Tongue (tissue), 2 donors: ENCODE measurements around the gene PDP2. TPM values are rescaled to one million over a fixed set of nuclear protein-coding genes. Genes with fewer than 3 reads are reported as not detected.
"Not testable (repeated sequence)": the region's sequence is repeated elsewhere in the genome, so short reads cannot be mapped to it uniquely, and the experiment has no call there.

Experiments used
- DNase-seq: peaks from one replicate; pipeline ENCODE4 v3.0.0-alpha.2; 2015
- total RNA-seq: library from RNA; depleted of rRNA; stranded (reverse); fragments of >200 nt; gene quantifications from one replicate; pipeline ENCODE4 v1.2.3, GENCODE V29; 2014

The PDP2 gene
- total RNA-seq, 1 donor from 2014 or later, result 11.0 TPM

GRCh38 chr16:66920924-66921680 lies 40.8 kb downstream of the PDP2 start:
- DNase-seq, result no peak

DNA sequence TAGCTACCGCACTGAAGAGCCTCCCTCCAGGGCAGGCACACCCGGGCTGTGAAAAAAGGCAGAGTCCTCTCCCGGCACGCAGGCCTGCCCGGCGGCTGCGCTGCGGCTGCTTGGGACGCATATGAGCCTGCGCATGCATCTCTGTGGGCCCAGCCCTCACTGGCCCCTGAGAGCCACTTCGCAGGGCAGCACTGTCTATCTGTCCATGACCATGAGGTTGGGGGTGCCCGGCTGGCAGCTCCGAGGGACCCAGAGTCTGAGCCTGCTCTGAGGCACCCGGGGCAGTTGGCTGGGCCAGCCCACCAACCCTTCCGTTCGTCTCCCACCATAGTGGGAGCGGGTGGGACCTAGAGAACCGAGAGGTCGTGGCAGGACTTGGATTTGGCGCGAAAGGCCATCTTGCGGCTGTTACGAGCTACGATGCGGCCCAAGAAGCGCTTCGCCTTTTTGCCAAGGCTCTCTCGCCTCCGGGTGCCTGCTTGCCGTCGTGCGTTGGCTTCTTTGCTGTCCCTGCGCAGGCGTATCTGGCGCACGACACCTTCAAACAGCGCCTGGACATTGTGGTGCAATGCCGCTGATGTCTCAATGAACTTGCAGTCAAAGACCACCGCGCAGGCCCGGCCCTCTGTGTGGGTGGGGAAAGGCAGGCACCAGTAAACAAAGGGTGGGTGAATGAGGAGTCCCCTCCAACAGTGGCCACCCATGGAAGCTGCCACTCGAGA lies 41.6 kb downstream of the PDP2 start:
- DNase-seq, result no peak

DNA sequence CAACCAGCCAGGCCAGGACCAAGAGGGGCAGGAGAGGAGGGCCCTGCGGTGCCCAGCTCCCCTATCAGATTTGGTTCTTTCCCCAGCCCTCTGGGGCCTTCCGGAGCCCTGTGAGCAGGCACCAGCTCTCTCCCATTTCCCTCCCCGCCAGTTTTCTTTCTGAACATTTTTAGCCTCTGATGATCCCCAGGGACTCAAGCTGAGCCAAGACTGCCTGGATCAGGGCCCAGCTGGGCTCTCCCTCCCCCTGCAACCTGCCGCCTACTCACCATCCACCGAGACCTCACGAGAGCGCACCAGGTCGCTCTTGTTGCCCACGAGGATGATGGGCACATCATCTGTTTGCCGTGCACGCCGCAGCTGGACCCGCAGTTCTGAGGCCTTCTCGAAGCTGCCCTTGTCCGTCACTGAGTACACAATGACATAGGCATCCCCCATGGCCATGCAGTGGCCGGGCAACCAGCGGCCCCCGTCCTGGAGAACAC lies 43.0 kb downstream of the PDP2 start:
- no peak for DNase-seq

- DNase-seq, result no peak
Measured at GRCh38 chr16:66923866-66924265, 43.6 kb downstream of the PDP2 start.

DNA sequence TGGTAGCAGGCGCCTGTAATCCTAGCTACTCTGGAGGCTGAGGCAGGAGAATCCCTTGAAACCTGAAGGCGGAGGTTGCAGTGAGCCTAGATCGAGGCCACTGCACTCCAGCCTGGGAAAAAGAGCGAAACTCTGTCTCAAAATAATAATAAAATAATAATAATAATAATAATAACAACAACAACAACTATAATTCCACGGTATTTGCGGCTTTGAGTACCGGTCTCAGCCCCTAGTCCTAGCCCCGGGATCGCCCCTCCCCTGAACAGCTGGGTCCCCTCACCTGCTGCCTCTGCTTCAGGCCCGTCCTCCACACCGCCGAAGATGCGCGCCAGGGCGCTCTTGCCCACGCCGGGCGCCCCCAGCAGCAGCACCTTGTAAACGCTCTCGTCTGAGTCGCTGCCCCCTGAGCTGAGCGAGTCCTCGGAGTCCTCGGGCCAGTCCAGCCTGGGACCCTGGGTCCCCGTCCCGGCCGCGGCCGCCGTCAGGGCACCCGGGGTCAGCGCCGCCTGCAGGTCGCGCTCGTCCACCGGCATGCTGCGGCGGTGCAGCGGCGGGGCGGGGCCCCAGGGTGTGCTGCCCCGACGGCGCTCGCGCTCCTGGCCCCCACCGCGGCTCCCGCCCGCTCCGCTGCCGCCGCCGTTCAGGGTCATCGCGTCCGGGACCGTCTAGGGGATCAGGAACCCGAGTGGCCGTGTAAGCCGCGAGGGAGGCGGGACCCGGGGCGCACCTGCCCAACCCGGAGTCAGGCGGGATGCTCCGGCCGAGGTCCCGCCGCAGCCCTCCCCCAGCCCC lies 44.4 kb downstream of the PDP2 start:
- no peak for DNase-seq

DNA sequence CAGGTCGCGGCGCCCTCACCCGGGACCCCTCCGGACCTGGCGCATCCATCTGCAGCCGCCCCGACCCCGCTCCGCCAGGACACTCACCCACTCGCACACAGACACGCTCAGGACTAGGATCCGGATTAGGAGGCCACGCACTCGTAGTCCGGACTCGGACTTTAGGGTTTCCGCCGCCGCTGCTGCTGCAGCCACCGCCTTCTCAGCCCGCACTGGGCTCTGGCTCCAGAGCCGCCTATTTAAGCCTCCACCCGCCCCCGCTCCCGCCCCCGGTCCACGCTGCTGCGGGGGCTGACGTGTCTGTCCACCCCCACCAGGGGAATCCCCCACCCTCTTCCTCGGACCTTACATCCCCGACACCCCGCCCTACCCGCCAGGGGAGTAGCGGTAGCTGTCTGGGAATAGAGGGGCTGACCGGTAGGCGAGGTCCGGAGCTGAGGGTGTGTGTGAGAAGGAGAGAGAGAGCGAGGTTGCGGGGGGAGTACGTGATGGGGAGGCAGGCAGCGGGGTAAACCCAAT lies 45.1 kb downstream of the PDP2 start, which contains the start of gene RRAD:
TSS of gene RRAD (minus strand) at position 214 of the 519 bp plus-strand sequence. CDS start 356 bp downstream, outside the sequence.
- DNase-seq, result no peak

- no peak for DNase-seq
Measured at GRCh38 chr16:66926171-66926947, 46.0 kb downstream of the PDP2 start.

- no peak for DNase-seq
Measured at GRCh38 chr16:66926961-66927436, 46.7 kb downstream of the PDP2 start.

DNA sequence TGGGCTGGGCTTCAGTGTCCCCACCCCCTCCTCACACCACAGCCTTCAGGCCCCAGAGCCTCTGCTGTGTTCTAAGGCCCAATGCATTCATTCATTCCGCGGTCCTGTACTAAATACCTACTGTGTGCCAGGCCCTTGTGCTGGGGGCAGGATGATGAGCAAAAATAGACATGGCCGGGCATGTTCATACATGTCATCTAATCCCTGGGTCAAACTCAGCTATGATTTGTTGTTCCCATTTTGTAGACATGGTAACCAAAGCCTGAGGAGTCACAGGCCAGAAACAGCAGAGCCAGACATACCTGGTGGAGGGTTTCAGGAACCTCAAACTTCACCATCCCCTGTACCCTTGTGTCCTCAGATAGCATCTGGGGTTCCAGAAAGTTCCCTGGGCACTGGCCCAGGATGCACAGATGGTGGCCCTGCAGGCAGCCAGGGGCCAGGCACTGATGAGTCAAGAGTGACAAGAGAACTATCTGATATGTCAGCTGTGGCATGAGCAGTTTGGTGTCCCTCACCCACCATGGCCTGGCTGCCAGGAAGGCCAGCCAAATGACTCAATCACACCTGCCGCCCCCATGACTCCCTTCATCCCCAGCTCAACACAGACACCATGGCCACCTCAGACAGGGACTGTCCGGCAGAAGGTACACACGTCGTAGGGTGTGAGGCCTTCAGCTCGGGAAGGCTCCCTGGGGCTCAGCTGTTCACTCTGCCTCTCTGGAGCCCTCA lies 47.8 kb downstream of the PDP2 start:
- no peak for DNase-seq

GRCh38 chr16:66928702-66929388 lies 48.5 kb downstream of the PDP2 start:
- no peak for DNase-seq

DNA sequence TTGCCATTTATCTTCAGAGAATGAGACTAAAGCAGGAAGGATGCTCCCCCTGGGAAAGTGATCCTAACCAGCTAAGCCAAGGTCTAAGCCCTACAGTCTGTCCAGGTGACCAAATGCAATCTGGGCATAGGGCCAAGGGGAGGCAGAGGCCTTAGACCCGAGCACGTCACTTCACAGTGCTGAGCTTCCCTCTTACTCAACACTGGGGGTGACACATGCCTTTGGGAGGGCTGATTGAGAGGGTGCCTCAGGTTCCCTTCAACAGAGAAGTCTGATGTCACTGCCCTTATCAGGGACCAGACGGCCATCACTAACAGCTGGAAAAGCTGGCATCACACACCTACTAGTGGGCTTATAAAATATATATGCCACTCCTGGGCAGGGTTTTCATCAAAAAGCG lies 49.9 kb downstream of the PDP2 start:
- DNase-seq, result no peak

DNA sequence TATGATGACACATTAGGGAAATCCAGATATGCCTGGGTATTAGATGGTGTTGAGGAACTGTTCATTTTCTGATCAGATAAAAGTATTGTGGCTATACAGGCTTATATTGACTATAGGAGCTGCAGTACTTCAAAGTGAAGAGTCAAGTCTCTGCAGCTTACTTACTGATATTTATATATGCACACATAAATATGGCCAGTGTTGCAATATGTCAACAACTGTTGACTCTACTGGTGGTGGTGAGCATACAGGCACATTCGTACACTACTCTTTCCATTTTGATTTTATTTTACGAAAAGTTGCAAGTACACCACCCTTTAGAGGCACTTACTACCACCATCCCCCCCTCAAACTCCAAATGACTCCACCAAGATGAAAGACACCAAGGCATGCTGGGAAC lies 51.4 kb downstream of the PDP2 start:
- DNase-seq, result no peak

DNA sequence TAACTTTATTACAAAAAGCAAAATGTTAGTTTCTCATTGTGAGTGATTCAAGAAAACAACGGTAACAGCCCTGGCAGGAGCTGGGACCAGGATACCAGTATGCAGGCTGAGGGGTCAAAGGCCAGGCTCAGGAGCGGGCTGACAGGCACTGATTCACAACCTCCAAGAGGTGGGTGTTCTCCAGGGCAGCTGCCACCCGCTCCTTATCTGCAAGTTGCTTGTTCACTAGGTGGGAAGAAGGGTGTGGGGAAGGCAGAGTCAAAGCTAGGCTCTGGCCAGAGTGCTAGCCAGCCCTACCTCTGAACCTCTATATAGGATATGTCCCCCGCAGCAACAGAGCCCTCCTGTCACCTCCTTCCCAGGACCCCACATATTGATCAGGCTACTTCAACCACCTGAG lies 51.8 kb downstream of the PDP2 start:
- no peak for DNase-seq

DNA sequence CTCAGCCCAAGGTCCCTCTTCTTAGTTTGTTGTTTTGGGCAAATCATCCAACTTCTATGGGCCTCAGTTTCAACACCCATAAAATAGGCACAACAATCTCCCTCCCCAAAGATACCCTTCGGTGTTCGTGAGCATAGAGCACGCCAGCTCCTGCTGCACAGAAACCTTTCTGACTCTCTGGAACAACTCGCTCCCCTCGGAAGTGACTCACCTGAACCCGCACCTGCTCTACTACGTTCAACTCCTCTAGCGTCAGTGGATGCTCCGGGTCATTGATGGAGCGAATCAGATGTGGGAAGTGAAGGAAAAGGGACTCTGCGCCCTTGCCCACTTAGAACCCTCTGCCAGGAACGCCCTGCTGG lies 53.4 kb downstream of the PDP2 start:
- DNase-seq, result no peak

DNA sequence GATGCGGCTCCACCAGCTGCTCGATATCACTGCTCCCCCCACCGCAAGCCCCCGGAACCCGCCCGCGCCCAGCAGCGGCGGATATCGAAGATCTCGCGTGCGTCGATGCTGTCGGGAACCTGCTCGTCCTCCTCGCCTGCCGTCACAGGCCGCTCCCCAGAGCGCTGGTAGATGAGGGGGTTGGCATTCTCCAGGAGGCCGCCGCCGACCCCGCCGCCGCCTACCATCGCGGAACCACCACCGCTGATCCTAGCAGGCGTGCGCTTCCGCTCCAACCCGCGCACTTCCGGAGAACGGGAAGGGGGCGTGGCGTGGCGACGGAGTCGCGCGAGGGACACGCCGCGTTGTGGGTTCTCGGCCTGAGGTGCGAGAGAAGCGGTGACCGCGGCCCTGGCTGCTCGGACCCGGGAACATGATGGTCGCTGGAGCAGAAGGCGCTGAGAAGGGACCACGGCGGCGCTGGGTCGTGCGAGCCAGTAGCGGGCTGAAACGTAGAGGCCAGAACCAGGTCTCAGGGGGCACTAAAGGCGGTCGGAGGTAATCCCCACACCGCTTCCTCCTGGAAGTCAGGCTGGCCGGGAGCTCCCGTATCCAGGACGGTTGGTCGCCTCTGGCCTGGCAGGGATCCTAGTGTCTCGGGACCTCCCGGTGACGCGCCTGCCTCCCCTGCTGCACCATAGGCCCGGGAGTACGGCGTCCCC lies 54.0 kb downstream of the PDP2 start, which contains the start of gene CIAO2B:
TSS of gene CIAO2B (minus strand) at position 265 of the 701 bp plus-strand sequence. CDS start at position 227, 38 bp downstream.
- DNase-seq, result peak; percentile 94

DNA sequence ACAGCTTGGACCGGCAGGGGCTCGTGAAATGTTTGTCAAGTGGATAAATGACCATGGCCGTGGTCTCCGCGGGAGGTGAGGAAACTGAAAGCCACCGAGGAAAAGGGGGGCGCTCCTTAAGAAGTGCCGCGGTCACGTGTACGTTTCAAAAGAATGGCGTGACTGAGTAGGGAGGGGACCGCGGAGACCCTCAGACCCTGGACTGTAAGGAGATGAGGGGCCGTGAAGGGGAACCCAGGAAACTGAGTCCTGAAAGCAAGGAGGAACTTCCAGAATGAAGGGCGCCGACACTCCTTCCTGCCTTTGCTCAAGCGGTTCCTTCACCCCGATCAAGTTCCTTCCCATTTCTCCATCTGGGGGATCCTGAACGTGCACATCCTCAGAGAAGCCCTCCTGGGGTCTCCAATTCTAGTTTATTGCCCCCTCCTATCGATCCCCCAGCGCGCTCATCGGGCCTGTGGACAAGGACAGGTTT lies 54.6 kb downstream of the PDP2 start:
- not testable (repeated sequence) for DNase-seq

DNA sequence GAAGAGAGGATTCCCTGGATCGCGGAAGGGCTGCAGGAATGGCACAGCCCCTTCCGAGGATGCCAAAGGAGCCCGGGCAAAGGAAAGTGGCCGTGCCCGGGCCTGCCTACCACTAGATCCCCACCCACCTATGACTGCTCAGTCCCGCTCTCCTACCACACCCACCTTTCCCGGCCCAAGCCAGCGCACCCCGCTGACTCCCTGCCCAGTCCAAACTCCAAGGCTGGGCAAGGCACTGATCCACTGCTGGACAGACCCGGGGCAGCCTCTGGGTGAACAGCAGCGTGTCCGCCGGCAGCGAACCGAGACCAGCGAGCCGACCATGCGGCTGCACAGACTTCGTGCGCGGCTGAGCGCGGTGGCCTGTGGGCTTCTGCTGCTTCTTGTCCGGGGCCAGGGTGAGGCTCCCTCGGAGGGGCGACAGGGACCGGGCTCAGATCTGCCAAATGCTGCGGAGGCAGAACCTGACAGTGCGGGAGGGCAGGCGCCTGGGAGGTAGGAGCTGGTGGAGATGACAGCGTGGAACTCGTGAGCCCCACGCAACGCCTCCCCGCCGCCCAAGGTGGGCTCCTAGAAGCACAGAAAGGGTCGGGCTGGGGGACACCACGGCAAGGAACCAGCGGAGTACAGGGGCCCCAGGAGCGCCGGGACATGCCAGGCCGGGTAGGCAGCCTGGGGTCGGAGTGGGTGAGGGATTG lies 55.1 kb downstream of the PDP2 start, which contains the start of gene CES2:
TSS of gene CES2 (plus strand) at position 203 of the 698 bp plus-strand sequence. CDS start at position 323, 120 bp downstream.
- DNase-seq, result no peak

DNA sequence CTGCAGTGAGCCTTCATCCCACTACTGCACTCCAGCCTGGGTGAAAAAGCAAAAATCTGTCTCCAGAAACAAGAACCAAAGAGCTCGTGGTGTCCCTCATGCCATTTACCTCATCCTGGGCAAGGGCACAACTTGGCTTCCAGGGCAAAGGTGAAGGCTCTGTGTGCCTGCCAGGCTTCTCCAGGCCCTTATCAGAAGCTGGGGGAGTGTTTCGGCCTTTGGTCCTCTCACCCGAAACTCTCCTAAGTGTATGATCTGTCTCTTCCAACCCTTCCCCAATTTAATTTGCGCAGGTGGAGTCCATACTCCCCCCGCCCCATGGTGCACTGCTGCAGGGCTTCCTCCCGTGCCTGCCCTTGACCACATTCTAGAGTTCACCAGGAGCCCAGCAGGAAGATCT lies 56.1 kb downstream of the PDP2 start:
- DNase-seq, result no peak
